Measurements from ENCODE around the gene MUC3A.
"Not testable (repeated sequence)": the region's sequence is repeated elsewhere in the genome, so short reads cannot be mapped to it uniquely, and the experiment has no call there.

MUC3A gene

GRCh38 chr7:100978300-100978699 is 29.0 kb downstream of the MUC3A start:
- no peak for DNase-seq

- no peak for DNase-seq
Measured at GRCh38 chr7:100983451-100984187, 34.3 kb downstream of the MUC3A start.

GRCh38 chr7:100984241-100984918 is 35.0 kb downstream of the MUC3A start:
- DNase-seq: not testable (repeated sequence)

GRCh38 chr7:100985033-100985797 is 35.9 kb downstream of the MUC3A start:
- DNase-seq: not testable (repeated sequence)

GRCh38 chr7:100991631-100992030 is 42.3 kb downstream of the MUC3A start:
- DNase-seq: no peak

- DNase-seq: not testable (repeated sequence)
Measured at GRCh38 chr7:100992280-100992679, 42.9 kb downstream of the MUC3A start.

GRCh38 chr7:100994671-100995070 is 45.3 kb downstream of the MUC3A start:
- DNase-seq: not testable (repeated sequence)

GRCh38 chr7:100998530-100998929 is 49.2 kb downstream of the MUC3A start:
- DNase-seq: not testable (repeated sequence)

GRCh38 chr7:100999334-100999733 is 50.0 kb downstream of the MUC3A start:
- DNase-seq: not testable (repeated sequence)

GRCh38 chr7:101000025-101000424 is 50.7 kb downstream of the MUC3A start:
- DNase-seq: not testable (repeated sequence)

- DNase-seq: not testable (repeated sequence)
Measured at GRCh38 chr7:101002333-101002732, 53.0 kb downstream of the MUC3A start.

- not testable (repeated sequence) for DNase-seq
Measured at GRCh38 chr7:101007361-101007760, 58.0 kb downstream of the MUC3A start.

GRCh38 chr7:101009629-101010028 is 60.3 kb downstream of the MUC3A start:
- DNase-seq: no peak

- no peak for DNase-seq
Measured at GRCh38 chr7:101012931-101013330, 63.6 kb downstream of the MUC3A start.

GRCh38 chr7:101015626-101016025 is 66.3 kb downstream of the MUC3A start:
- DNase-seq: no peak

GRCh38 chr7:101017064-101017777 is 67.9 kb downstream of the MUC3A start:
- DNase-seq: no peak
